ENCODE data around the gene MAPK11. TPM values are rescaled to one million over a fixed set of nuclear protein-coding genes. Genes with fewer than 3 reads are reported as not detected.

Gene MAPK11
- total and polyA plus RNA-seq, 10 of the 15 experiments (the other 5 are each of a cell fraction or from before 2014, with no cell fraction given): 0.05 to 12.8 (median 3.7) TPM

- Histone ChIP-seq H3K9me3 (replicated peaks; ENCODE audit: control insufficient read depth, insufficient read depth, low read length) (no peaks in the 10 kb centered on the region), H3K27me3 (replicated peaks in 1 of 2; ENCODE audit: control insufficient read depth in 2 of 2, insufficient read depth in 2 of 2, low read length in 1 of 2) (no peaks in the 10 kb centered on the region), H2AFZ (ENCODE audit: control insufficient read depth, low read depth, low read length) (no peak overlapping the region), H4K20me1 (ENCODE audit: control insufficient read depth, insufficient read depth) (peaks cover 4% of the 10 kb centered on the region; the same call in 1 of the 2 replicates), H3K4me3 (0 out of 2 replicates have a peak overlapping the region, but pooled peaks have one; percentile 22), H3K36me3 (ENCODE audit: control insufficient read depth in 2 of 2, insufficient read depth in 2 of 2, low read length in 1 of 2) (peaks cover 2 to 3% of the 10 kb centered on the region in 2 experiments; a peak in 2 of 4 replicates), H3K79me2 (ENCODE audit: control insufficient read depth, insufficient read depth, low read length) (peaks cover 80% of the 10 kb centered on the region), H3K9ac (ENCODE audit: control insufficient read depth, insufficient read depth, low read length) (peak overlapping the region; percentile 60; the same call in 1 of the 2 replicates), H3K4me1 (ENCODE audit: control insufficient read depth, insufficient read depth, low read length) (peaks cover 54% of the 10 kb centered on the region), H3K27ac (ENCODE audit: control insufficient read depth, insufficient read depth) (peak overlapping the region; percentile 44), H3K4me2 (ENCODE audit: control insufficient read depth, insufficient read depth) (peak overlapping the region; percentile 94)
- no peak for ATAC-seq
- intact Hi-C loops (cut with micrococcal nuclease; ENCODE audit: unreplicated experiment): no loop called here
- in situ Hi-C loops (cut with MboI): no loop called here
- ChIA-PET RAD21 (ENCODE audit: unreplicated experiment) (interaction anchor here (1.5 to 3.8 kb wide), 4 partner anchors 8 to 38 kb away, joined by 3 to 13 read pairs (median 8); no protein-coding TSS in a partner anchor), CTCF (interaction anchor here (0.7 to 3.3 kb wide), 7 partner anchors 9 to 318 kb away, joined by 3 to 19 read pairs (median 10); partner anchors contain the start of gene DENND6B), POLR2A (interaction anchor here (0.8 to 3.8 kb wide), 4 partner anchors 10 to 59 kb away, joined by 3 to 22 read pairs (median 6); no protein-coding TSS in a partner anchor), SMC1A (ENCODE audit: uncharacterized antibody, unreplicated experiment) (interaction anchor here (4.2 kb wide), 1 partner anchor 10 kb away, joined by 21 read pairs; no protein-coding TSS in a partner anchor)
- WGBS (ENCODE audit: insufficient coverage, insufficient replicate concordance, low lambda C conversion rate, missing lambda C conversion rate): 87% methylated on average over 7 of the region's 7 CpGs
- DNase-seq (ENCODE audit: low read depth, low spot score): no peak
- no TSS peak for BruUV-seq (replicated peaks)
- TF ChIP-seq POLR2AphosphoS5 (IDR thresholded peaks at IDR 0.05; ENCODE audit: low read length) (no peak), TCF12 (IDR thresholded peaks at IDR 0.05; ENCODE audit: low read depth, low read length) (no peak), STAT3 (IDR thresholded peaks at IDR 0.05; ENCODE audit: low read depth, low read length) (no peak), ZNF384 (IDR thresholded peaks at IDR 0.05; ENCODE audit: borderline replicate concordance, low read depth, low read length) (no peak), ASH2L (IDR thresholded peaks at IDR 0.05; ENCODE audit: borderline replicate concordance, low read depth) (no peak), EP300 (IDR thresholded peaks at IDR 0.05; ENCODE audit: borderline replicate concordance in 1 of 2, control insufficient read depth in 1 of 2, low read depth in 2 of 2, low read length in 2 of 2) (no peak)
- TF ChIP-seq, protein P1, sequence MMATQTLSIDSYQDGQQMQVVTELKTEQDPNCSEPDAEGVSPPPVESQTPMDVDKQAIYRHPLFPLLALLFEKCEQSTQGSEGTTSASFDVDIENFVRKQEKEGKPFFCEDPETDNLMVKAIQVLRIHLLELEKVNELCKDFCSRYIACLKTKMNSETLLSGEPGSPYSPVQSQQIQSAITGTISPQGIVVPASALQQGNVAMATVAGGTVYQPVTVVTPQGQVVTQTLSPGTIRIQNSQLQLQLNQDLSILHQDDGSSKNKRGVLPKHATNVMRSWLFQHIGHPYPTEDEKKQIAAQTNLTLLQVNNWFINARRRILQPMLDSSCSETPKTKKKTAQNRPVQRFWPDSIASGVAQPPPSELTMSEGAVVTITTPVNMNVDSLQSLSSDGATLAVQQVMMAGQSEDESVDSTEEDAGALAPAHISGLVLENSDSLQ (IDR thresholded peaks at IDR 0.05): no peak
- no peak for FAIRE-seq
These were observed 33.3 kb upstream of the MAPK11 start for GRCh38 chr22:50303515-50303847.

All from GM12878 (cell line).